Liver (tissue), 9 donors: ENCODE data around the gene TMTC2. TPM values are rescaled to one million over a fixed set of nuclear protein-coding genes. Genes with fewer than 3 reads are reported as not detected.
"Not testable (repeated sequence)": the region's sequence is repeated elsewhere in the genome, so short reads cannot be mapped to it uniquely, and the experiment has no call there.

Experiments used
- DNase-seq: peaks from one replicate; pipeline ENCODE4 v3.0.0-alpha.2; 2017; ENCODE audit warnings: low spot score
- H3K27ac ChIP-seq, 2 donors: one replicate each; pipeline ENCODE4 v1.7.0; 2013; ENCODE audit warnings: inconsistent platforms in 2 of 2, low read length in 2 of 2, control low read depth in 1 of 2, low read depth in 1 of 2, mild to moderate bottlenecking in 1 of 2
- H3K27me3 ChIP-seq, 4 donors: one replicate each; pipeline versions ENCODE4 v1.6.1 to v1.7.0; 2013; ENCODE audit warnings: low read length in 3 of 4, inconsistent platforms in 1 of 4, mild to moderate bottlenecking in 1 of 4, moderate library complexity in 1 of 4; ENCODE audit not compliant: control insufficient read depth in 4 of 4, insufficient read depth in 4 of 4
- H3K36me3 ChIP-seq, 4 donors: one replicate each; pipeline versions ENCODE4 v1.6.1 to v1.7.0; 2013; ENCODE audit warnings: low read length in 3 of 4, mild to moderate bottlenecking in 3 of 4, low read depth in 1 of 4, moderate library complexity in 1 of 4; ENCODE audit not compliant: control insufficient read depth in 4 of 4, insufficient read depth in 3 of 4
- H3K4me1 ChIP-seq, 4 donors: one replicate each; pipeline versions ENCODE4 v1.6.1 to v1.7.0; 2013; ENCODE audit warnings: low read length in 3 of 4, mild to moderate bottlenecking in 3 of 4, moderate library complexity in 1 of 4; ENCODE audit not compliant: control insufficient read depth in 4 of 4, insufficient read depth in 4 of 4
- H3K4me3 ChIP-seq, 3 donors: one replicate each; pipeline versions ENCODE4 v1.6.1 to v1.7.0; 2013; ENCODE audit warnings: low read length in 3 of 3, control low read depth in 1 of 3, low read depth in 1 of 3, mild to moderate bottlenecking in 1 of 3
- H3K9ac ChIP-seq, 2 donors: one replicate each; pipeline ENCODE4 v1.7.0; 2013; ENCODE audit warnings: low read length in 2 of 2, mild to moderate bottlenecking in 2 of 2, moderate library complexity in 2 of 2, control low read depth in 1 of 2, low read depth in 1 of 2
- H3K9me3 ChIP-seq, 4 donors: one replicate each; pipeline versions ENCODE4 v1.6.1 to v1.7.0; 2013; ENCODE audit warnings: low read length in 3 of 4; ENCODE audit not compliant: control insufficient read depth in 4 of 4
- EGR1 ChIP-seq, 2 donors: IDR thresholded peaks; 2 replicates each; pipeline ENCODE4 v1.6.1; 2016 to 2018; ENCODE audit warnings: antibody characterized with exemption in 2 of 2, low read depth in 2 of 2
- FOXA1 ChIP-seq: IDR thresholded peaks from 2 replicates; pipeline ENCODE4 v1.6.1; 2016; ENCODE audit warnings: antibody characterized with exemption
- FOXA2 ChIP-seq: IDR thresholded peaks from 2 replicates; pipeline ENCODE4 v1.6.1; 2016; ENCODE audit warnings: antibody characterized with exemption
- GABPA ChIP-seq, 2 donors: IDR thresholded peaks in 1 of 2; conservative IDR thresholded peaks in 1 of 2; 2 replicates each; pipeline ENCODE4 v1.6.1; 2016; ENCODE audit warnings: antibody characterized with exemption in 2 of 2, mild to moderate bottlenecking in 1 of 2, moderate library complexity in 1 of 2
- HNF4A ChIP-seq, 2 donors: conservative IDR thresholded peaks; 2 replicates each; pipeline ENCODE4 v1.6.1; 2016; ENCODE audit warnings: antibody characterized with exemption in 2 of 2, mild to moderate bottlenecking in 2 of 2
- HNF4G ChIP-seq: IDR thresholded peaks from 2 replicates; pipeline ENCODE4 v1.6.1; 2016; ENCODE audit warnings: antibody characterized with exemption
- JUND ChIP-seq, 2 donors: IDR thresholded peaks; 2 replicates each; pipeline ENCODE4 v1.6.1; 2016; ENCODE audit warnings: antibody characterized with exemption in 2 of 2
- NR2F2 ChIP-seq: IDR thresholded peaks from 2 replicates; pipeline ENCODE4 v1.6.1; 2016; ENCODE audit warnings: antibody characterized with exemption
- RAD21 ChIP-seq, 2 donors: IDR thresholded peaks; 2 replicates each; pipeline ENCODE4 v1.6.1; 2016; ENCODE audit warnings: antibody characterized with exemption in 2 of 2, mild to moderate bottlenecking in 2 of 2
- RXRA ChIP-seq, 2 donors: IDR thresholded peaks; 2 replicates each; pipeline ENCODE4 v1.6.1; 2017 to 2018; ENCODE audit warnings: antibody characterized with exemption in 2 of 2, mild to moderate bottlenecking in 1 of 2
- SP1 ChIP-seq: IDR thresholded peaks from 2 replicates; pipeline ENCODE4 v1.6.1; 2018; ENCODE audit warnings: antibody characterized with exemption, mild to moderate bottlenecking
- TAF1 ChIP-seq: conservative IDR thresholded peaks from 2 replicates; pipeline ENCODE4 v1.6.1; 2016; ENCODE audit warnings: antibody characterized with exemption, mild to moderate bottlenecking
- YY1 ChIP-seq: IDR thresholded peaks from 2 replicates; pipeline ENCODE4 v1.6.1; 2016; ENCODE audit warnings: antibody characterized with exemption, mild to moderate bottlenecking
- WGBS: extraction: QIAGEN DNeasy Blood & Tissue Kit; methylation state at CpG from one replicate; pipeline ENCODE4 v1.1.7; 2013; 5-methylcytosine and 5-hydroxymethylcytosine counted together
- polyA plus RNA-seq, 2 donors: library from polyadenylated mRNA; stranded (reverse) in 1 of 2; unstranded in 1 of 2; fragments of 200-250 nt in 1 of 2; fragments of >200 nt in 1 of 2; fragmentation: Nextera tagmentation in 1 of 2; extraction: Ambion mirVana in 1 of 2; gene quantifications; one replicate each; pipeline versions ENCODE4 v1.2.1 to v1.2.3, GENCODE V29; 2013 to 2015
- total RNA-seq, 2 donors: library from RNA; depleted of rRNA; stranded (reverse); fragments of >200 nt; gene quantifications; one replicate each; pipeline ENCODE4 v1.2.3, GENCODE V29; 2014
- TF ChIP-seq, protein P1 (sequence below): IDR thresholded peaks from 2 replicates; pipeline ENCODE4 v1.6.1; 2016; ENCODE audit warnings: antibody characterized with exemption
- TF ChIP-seq, protein P2 (sequence below): fragments of 150-350 bp; IDR thresholded peaks from 2 replicates; pipeline ENCODE4 v1.5.1; 2017; ENCODE audit warnings: improper control_type of control experiment, low read depth, low read length; ENCODE audit not compliant: missing input control
- TF ChIP-seq, protein P3 (sequence below): IDR thresholded peaks from 2 replicates; pipeline ENCODE4 v1.6.1; 2016; ENCODE audit warnings: antibody characterized with exemption
- TF ChIP-seq, protein P4 (sequence below): IDR thresholded peaks from 2 replicates; pipeline ENCODE4 v1.6.1; 2016; ENCODE audit warnings: antibody characterized with exemption
- TF ChIP-seq, protein P5 (sequence below): IDR thresholded peaks from 2 replicates; pipeline ENCODE4 v1.6.1; 2016; ENCODE audit warnings: antibody characterized with exemption, mild to moderate bottlenecking
- donor health status: healthy.
- donor health status: healthy.
- donor health status: healthy.
- donor health status: healthy.
- donor health status: healthy.

TMTC2 gene
- total and polyA plus RNA-seq, 4 donors, result 0.36 to 3.0 (median 0.61) TPM

DNA sequence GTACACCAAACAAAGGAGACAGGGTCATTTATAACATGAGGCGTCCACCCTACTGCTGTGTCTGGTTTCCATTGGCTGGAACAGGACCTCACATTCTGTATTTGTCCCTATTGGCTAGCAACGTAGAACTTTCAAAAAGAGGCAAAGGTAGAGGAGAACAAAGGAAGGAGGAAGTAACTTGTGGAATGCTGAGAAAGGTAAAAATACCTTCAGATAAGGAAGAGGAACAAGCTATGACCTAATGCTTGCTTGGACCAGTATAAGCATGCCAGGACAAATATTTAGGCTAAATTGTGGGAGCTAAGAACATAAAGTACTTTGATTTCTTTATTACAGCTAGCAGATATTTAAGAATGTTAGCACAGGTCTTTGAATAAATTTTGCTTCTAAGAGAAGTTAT is 118.3 kb downstream of the TMTC2 start:
- DNase-seq, H3K27ac ChIP-seq, H3K4me1 ChIP-seq: not testable (repeated sequence)

DNA sequence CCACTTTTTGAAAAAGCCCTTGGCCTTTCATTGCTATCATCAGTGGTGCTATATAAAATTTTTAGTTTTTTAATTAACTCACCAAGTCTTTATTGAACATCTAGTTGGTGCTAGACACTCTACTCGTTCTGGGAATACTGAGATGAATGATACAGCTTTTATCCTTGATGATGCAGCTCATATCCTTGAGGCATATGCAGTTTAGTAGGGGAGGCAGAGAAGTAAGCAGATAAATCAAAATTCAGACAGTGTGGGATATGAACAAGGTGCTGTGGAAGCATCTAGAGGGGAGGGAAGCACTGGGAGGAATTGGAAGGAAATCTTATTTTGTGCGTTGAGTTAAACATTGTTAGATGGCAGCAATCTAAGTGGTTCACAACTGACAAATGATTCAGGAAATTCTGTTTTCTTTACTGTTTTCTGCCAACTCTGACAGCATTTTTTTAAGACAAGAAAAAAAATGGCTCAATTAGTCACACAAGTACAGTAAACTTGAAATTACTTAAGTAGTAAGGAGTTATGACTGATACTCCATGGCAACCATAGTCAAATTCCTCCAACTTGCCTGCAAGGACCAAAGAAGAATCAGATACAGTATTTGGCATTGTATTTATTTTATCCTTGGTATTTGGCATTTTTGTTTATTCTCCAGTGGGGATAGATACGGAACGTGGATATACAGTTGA is 119.2 kb downstream of the TMTC2 start:
- H3K9ac ChIP-seq, result no peak overlapping the region
- H3K4me1 ChIP-seq, result no peaks in the 10 kb centered on the region
- DNase-seq, result no peak
- no peak overlapping the region for H3K27ac ChIP-seq
- WGBS, result 85% methylated on average over 4 of the region's 4 CpGs
- TF ChIP-seq, protein P1, sequence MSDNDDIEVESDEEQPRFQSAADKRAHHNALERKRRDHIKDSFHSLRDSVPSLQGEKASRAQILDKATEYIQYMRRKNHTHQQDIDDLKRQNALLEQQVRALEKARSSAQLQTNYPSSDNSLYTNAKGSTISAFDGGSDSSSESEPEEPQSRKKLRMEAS, result no peak
- no peak for TF ChIP-seq FOXA2
- no peak for TF ChIP-seq HNF4A (conservative IDR thresholded peaks at IDR 0.05)
- no peak for TF ChIP-seq RAD21 (IDR thresholded peaks at IDR 0.05)
- no peak for TF ChIP-seq NR2F2
- TF ChIP-seq, protein P2, sequence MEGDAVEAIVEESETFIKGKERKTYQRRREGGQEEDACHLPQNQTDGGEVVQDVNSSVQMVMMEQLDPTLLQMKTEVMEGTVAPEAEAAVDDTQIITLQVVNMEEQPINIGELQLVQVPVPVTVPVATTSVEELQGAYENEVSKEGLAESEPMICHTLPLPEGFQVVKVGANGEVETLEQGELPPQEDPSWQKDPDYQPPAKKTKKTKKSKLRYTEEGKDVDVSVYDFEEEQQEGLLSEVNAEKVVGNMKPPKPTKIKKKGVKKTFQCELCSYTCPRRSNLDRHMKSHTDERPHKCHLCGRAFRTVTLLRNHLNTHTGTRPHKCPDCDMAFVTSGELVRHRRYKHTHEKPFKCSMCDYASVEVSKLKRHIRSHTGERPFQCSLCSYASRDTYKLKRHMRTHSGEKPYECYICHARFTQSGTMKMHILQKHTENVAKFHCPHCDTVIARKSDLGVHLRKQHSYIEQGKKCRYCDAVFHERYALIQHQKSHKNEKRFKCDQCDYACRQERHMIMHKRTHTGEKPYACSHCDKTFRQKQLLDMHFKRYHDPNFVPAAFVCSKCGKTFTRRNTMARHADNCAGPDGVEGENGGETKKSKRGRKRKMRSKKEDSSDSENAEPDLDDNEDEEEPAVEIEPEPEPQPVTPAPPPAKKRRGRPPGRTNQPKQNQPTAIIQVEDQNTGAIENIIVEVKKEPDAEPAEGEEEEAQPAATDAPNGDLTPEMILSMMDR, result no peak
- no peak for TF ChIP-seq GABPA (IDR thresholded peaks at IDR 0.05 in 1 of 2, conservative IDR thresholded peaks at IDR 0.05 in 1 of 2)
- no peak for TF ChIP-seq RXRA (IDR thresholded peaks at IDR 0.05)
- no peak for TF ChIP-seq EGR1 (IDR thresholded peaks at IDR 0.05; ENCODE audit: low read depth in 2 of 2)
- TF ChIP-seq YY1, result no peak
- TF ChIP-seq, protein P3, sequence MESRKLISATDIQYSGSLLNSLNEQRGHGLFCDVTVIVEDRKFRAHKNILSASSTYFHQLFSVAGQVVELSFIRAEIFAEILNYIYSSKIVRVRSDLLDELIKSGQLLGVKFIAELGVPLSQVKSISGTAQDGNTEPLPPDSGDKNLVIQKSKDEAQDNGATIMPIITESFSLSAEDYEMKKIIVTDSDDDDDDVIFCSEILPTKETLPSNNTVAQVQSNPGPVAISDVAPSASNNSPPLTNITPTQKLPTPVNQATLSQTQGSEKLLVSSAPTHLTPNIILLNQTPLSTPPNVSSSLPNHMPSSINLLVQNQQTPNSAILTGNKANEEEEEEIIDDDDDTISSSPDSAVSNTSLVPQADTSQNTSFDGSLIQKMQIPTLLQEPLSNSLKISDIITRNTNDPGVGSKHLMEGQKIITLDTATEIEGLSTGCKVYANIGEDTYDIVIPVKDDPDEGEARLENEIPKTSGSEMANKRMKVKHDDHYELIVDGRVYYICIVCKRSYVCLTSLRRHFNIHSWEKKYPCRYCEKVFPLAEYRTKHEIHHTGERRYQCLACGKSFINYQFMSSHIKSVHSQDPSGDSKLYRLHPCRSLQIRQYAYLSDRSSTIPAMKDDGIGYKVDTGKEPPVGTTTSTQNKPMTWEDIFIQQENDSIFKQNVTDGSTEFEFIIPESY, result no peak
- TF ChIP-seq TAF1, result no peak
- TF ChIP-seq SP1, result no peak
- TF ChIP-seq FOXA1, result no peak
- TF ChIP-seq, protein P4, sequence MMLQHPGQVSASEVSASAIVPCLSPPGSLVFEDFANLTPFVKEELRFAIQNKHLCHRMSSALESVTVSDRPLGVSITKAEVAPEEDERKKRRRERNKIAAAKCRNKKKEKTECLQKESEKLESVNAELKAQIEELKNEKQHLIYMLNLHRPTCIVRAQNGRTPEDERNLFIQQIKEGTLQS, result no peak
- no peak for TF ChIP-seq HNF4G
- no peak for TF ChIP-seq JUND (IDR thresholded peaks at IDR 0.05)
- TF ChIP-seq, protein P5, sequence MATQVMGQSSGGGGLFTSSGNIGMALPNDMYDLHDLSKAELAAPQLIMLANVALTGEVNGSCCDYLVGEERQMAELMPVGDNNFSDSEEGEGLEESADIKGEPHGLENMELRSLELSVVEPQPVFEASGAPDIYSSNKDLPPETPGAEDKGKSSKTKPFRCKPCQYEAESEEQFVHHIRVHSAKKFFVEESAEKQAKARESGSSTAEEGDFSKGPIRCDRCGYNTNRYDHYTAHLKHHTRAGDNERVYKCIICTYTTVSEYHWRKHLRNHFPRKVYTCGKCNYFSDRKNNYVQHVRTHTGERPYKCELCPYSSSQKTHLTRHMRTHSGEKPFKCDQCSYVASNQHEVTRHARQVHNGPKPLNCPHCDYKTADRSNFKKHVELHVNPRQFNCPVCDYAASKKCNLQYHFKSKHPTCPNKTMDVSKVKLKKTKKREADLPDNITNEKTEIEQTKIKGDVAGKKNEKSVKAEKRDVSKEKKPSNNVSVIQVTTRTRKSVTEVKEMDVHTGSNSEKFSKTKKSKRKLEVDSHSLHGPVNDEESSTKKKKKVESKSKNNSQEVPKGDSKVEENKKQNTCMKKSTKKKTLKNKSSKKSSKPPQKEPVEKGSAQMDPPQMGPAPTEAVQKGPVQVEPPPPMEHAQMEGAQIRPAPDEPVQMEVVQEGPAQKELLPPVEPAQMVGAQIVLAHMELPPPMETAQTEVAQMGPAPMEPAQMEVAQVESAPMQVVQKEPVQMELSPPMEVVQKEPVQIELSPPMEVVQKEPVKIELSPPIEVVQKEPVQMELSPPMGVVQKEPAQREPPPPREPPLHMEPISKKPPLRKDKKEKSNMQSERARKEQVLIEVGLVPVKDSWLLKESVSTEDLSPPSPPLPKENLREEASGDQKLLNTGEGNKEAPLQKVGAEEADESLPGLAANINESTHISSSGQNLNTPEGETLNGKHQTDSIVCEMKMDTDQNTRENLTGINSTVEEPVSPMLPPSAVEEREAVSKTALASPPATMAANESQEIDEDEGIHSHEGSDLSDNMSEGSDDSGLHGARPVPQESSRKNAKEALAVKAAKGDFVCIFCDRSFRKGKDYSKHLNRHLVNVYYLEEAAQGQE, result no peak
- no peaks in the 10 kb centered on the region for H3K27me3 ChIP-seq
- no peak overlapping the region for H3K4me3 ChIP-seq
- H3K36me3 ChIP-seq, result no peaks in the 10 kb centered on the region
- H3K9me3 ChIP-seq, result no peaks in the 10 kb centered on the region

More for the DNA sequence above, 118.3 kb downstream of the TMTC2 start:
- H3K4me3 ChIP-seq, H3K9ac ChIP-seq, H3K36me3 ChIP-seq, H3K9me3 ChIP-seq, H3K27me3 ChIP-seq: not testable (repeated sequence)
- WGBS, result 81% methylated on average over 2 of the region's 2 CpGs
